OCI-M2 (cell line): Measurements from ENCODE around the gene CCL13.

ENCODE experiments used
- DNase-seq: peaks from one replicate; lab custom pipeline; 2025; ENCODE audit not compliant: unreplicated experiment; lab: John Stamatoyannopoulos, UW

CCL13 gene

GRCh38 chr17:34363183-34363661, 6.9 kb downstream of the CCL13 start, which contains the start of gene CCL1:
Gene CCL1, minus strand, starts transcription at chr17:34363233. Its CDS starts 72 bp downstream, at chr17:34363161.
- DNase-seq, result no peak

DNA sequence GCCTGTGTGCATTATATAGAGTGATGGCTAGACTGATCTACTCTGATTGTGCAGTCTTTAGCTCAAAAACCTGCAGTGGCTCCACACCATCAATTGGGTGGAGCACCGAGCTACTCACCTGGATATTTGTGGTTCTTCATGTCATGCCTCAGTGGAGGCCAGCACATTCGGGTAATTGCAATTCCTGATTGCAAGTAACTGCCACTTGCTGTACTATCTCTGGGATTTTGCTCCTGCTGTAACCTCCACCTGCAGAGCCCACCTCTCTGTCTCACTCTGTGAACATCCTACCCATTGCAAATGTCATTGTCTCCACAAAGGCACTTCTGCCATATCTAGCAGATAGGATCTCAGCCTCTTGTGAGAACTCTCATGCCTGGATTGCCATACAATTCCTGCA, 8.5 kb downstream of the CCL13 start:
- DNase-seq, result no peak

DNA sequence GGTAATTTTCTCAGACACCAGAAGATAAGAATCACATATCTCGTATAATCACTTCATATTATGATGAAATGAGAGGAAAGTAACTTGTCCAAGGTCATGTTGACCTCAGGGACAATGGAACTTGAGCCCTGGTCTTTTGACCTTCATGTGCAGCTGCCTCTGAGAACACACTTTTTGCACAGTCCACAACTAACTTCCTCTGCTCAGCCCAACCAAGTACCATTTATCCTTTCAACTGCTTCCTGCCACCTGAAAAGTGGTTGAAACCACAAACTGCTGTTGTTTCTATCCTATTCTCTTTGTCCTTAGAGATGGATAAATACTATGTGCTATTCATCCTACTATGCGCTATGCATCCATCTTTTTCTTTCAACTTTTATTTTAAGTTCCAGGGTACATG, 9.1 kb downstream of the CCL13 start:
- no peak for DNase-seq

GRCh38 chr17:34366010-34366409, 9.7 kb downstream of the CCL13 start:
- no peak for DNase-seq

- DNase-seq, result no peak
Observed at GRCh38 chr17:34366529-34367107, 10.3 kb downstream of the CCL13 start.

DNA sequence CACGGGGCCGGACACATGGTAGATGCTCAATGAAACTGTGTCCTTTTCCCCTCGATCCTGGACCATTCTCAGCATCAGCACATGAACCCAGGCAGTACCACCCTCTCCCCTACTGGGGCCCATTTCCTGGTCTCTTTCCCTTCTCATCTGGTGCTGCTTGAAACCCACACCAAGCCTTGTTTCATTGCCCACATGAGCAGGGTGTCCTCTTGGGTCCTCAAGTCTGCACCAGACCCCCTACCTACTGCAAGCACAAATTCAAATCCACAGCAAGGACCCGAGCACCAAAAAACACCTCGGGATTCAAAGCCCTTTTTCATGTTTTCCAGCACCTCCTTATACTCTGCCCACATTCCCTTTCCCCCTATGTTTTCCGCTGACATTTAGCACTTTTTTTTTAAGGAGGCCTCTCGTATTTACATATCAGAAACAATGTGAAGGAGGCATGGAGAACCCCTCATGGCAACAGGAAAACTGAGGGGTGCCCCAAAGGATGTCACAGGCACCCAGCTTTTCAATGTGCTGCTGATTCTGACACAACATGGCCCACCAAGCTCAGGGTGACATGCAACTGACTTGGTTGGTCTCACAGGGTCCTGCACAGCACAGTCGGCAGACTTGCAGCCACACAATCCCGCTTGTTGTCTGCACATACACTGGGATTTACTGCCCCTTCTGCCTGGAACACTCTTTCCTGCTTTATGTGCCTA, 11.4 kb downstream of the CCL13 start:
- no peak for DNase-seq

DNA sequence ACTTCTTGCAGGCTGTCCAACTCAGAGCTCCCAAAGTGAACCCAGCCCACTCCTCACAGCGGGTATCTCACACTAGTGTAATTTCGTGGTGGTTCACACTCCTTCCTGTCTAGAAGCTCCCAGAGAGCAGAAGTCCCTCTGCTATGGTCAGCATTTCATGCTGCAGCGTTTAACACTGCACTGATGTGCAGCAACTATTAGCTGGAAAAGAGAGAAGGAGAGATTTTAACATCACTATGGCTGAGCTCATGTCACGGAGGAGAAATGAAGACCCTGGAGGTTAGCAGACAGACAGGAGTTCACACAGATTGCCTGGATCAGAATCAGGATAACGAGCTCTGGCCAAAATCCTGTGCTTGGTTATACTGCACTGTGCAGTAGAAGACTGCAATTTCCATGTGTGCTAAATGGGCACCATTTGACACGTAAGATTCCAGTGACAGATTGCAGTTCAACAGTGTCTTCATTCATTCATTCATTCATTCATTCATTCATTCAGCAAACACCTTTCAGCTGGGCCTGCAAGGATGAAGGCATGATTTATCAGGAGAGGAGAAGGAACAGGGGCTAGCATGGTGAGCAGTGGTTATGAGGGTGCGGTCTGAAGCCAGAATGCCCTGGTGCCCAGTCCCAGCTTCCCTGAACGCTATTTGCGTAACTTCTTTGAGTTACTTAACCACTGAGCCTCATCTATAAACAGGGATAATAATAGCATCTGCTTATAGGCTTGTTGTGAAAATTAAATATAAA, 12.1 kb downstream of the CCL13 start:
- DNase-seq, result no peak

DNA sequence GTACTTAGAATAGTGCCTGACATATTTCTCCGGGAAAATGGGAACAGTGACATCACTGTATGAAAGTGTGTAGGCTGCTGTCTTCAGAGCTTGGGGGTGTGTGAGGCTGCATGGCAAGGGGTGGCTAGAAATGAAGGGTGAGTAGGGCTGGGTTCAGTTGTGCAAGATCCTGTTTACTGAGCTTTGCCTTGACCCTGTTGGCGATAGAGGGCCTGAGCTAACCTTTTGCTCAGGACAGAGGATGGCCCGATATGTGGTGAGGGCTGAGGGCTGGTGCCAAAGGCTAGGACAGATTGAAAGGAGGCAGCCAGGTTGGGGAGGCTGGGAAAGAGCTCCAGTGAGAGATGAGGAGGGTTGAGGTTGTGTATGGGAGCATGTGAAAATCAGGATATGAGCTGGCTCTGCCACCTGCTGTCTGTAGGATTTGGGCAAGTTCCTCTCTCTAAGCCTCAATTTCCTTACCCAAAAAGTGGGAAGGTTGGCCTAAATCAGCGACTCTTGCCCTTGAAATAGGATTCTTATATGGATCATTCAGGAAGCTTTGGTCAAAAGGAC, 12.7 kb downstream of the CCL13 start:
- no peak for DNase-seq

DNA sequence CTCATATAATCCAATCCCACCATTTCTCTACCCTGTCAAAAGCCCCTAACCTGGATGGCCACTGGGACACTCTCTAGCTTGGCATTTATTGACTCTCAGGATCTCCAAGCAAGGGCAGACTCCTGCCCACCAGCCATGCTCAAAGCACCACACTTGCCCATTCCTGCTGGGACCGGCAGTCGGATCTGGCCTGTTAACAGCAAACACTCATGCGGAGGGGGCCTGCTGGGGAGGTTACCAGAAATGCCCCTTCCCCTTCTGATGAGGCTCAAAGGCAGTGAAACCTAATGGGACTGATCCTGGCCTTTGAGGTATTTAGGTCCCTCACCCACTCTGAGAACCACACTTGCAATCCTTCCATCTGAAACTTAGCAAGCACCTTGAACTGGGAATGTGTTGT, 13.3 kb downstream of the CCL13 start:
- no peak for DNase-seq

GRCh38 chr17:34370376-34370996, 14.2 kb downstream of the CCL13 start:
- no peak for DNase-seq

DNA sequence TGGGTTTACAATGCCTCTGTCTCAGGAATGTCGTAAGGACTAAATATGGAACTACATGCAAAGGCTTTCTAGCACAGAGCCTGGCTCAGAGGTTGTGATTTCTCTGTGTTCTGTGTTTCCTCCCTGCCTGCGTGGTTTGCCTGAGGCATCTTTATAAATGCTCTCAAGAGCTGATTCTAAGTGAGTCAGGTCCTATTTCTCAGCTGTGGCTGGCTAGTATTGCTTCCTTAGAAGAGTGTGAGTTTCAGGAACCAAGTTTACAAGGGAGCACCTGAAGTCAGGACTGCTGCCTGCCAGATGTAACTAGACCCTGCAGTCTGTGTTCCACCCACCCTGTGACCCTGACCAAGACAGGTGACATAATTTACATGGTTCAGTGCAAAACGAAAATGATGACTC, 14.7 kb downstream of the CCL13 start:
- DNase-seq, result no peak

DNA sequence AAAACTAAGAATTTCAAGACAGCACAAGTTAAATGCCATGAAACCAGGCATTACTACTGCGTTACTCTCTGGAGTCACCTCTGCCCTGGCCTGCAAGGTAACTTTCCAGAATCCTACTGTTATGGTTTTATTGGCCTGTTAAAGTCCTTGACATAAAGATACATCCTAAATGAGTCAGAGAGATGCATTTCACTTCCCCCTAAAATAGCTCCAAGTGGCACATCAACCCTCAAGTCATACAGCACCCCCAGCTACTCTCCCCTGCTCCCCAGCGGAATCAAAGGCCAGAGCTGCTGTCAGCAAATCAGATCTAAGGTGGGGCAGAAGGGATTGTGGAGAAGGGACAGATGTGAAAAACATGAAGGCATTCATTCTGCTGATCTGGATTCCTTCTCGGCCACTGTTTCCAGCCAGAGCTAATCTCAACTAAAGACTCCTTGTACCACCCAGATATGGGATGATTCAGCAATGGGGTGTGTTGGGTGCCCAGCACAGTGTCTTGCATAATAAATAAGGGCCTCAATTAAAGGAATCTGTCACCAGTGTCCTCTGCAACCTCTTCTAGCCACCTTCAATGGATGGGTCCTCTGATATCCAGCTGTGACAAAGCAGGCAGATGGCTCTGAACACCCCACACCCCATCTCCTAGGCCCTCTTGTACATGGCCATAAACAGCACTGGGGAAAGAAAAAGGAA, 15.3 kb downstream of the CCL13 start:
- DNase-seq, result no peak

- DNase-seq, result no peak
Observed at GRCh38 chr17:34374457-34374856, 18.2 kb downstream of the CCL13 start.

GRCh38 chr17:34375426-34375997, 19.2 kb downstream of the CCL13 start:
- DNase-seq, result no peak

GRCh38 chr17:34377078-34377823, 21.0 kb downstream of the CCL13 start:
- no peak for DNase-seq

GRCh38 chr17:34378664-34379101, 22.4 kb downstream of the CCL13 start:
- no peak for DNase-seq

DNA sequence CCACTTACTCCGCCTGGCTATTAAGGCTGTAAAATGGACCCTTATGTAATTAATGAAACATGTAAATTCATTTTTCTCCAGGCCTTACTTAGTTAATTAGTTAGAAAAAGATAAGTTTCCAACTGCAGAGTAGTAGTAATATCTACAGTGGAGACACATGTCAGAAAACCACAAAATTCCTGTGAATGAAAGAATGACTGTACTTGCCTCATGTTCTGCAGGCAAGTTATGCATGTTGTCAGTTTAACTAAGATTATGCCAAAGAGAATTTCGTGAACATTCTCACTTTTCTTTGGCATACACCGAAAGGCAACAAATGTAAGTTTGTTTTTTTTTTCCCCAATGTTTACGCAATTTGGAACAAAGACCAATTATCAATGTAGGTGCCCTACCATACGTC, 23.6 kb downstream of the CCL13 start:
- DNase-seq, result no peak

- no peak for DNase-seq
Observed at GRCh38 chr17:34382621-34383124, 26.4 kb downstream of the CCL13 start.

DNA sequence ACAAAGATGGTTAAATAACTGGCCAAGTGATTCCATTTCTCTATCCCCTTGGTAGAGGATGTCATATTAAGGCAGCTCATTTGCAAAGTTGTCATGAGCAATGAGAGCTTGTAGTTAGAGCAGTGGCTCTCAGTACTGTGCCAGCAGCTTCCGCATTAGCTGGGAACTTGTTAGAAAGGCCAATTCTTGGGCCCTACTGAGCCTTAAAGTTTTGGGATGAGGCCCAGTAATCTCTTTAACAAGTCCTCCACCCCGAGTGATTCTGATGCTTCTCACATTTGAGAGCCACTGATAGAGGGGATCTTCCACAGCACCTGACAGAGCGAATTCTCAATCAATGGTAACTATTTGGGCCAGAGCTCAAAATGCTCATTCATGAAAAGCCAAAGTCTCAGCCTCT, 26.9 kb downstream of the CCL13 start:
- no peak for DNase-seq
